Putamen (tissue), 1 donor: Measurements from ENCODE around the gene CREB3L4.
A peak's percentile ranks its signal among the peaks of the same experiment; 100 is the strongest.

Experiments
- DNase-seq: peaks from one replicate; pipeline ENCODE4 v3.0.0-alpha.2; 2016; ENCODE audit warnings: low spot score

CREB3L4 gene

DNA sequence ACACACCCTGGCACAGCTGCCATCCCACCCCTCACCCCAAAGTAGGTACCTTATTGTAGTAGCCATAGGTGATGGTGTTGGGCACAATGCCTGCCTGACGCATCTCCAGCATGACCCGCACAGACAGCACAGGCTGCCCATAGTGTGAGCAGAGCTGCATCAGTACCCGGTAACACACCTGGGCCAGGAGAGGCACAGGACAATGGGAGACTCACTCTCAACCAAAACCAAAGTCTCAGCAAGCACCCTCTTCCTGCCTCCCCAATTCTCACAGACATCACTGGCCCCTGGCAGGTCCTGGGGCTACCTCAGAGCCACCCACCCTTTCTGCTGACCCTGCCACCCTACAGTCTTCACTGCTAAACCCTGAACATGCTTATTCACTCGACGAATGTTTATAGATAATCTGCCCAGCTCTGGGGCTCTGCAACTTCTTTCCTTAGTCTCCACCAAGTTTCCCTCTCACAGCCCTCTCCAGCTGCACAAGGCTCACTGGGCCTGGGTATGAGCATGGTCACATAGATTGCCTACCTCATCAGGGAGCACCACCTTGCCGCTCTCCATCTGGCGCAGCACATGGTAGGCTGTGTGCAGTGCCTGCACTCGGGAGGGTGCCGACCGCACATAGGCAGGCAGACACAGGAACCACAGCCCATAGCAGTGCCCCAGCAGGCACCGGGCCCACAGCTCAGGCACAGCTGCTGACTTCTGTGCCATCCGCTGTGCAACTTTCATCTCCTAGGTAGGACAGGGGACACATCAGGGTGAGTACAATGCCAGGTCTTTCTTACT is 31.5 kb upstream of the CREB3L4 start:
- DNase-seq = no peak

DNA sequence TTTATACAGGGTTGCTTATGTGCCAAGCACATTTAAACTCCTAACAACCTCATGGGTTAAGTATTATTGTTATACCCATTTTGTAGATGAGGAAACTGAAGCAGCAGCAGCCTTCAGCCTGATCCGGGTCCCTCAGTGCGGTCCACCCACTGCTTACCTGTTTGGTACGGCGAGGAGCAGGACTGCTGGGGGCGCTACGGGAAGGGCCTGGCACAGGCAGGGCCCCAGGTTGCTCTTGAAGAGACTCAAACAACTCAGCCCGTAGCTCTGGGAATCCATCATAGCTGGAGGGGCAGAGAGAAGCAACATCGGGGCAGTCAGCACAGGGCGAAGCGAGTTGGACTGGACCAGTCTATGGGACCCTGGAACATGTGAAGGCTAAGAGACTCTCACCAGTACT is 30.4 kb upstream of the CREB3L4 start:
- DNase-seq = no peak

DNA sequence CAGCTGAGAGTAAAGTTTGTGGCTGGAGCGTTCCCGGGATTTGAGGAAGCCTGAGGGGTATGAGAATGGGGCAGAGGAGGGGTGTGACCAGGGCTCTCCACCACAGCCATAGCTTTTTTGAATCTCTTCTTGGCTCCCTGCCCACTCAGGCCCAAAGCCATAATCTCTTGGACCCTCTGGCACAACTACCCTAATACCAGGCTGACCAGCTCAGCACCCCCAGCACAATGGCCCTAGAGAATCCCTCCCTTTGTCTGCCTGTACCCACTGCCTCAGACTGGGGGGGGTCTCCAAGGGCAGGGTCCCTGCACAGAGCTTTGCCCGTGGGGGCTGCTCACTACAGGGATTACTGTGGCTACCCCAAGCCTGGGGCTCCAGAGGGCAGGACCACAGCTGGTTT is 28.7 kb upstream of the CREB3L4 start:
- no peak for DNase-seq

DNA sequence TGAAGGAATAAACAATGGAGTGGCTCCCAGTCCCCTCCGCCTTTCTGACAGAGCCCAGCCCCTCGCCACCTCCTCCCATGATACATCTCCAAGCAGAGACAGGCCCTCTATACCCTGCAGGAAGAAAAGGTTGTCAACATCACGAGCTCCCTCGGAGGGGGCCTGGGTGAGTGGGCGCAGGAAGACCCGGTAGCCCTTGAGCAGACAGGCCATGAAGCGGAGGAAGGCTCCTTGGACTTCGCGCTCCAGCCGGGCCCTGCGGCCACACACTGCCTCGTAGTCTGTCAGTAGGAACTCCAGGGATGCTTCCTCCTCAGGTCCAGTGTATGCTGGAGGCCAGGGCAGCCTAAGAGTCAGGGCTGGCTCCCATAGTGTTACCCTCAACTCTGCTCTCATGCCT is 28.2 kb upstream of the CREB3L4 start:
- no peak for DNase-seq

DNA sequence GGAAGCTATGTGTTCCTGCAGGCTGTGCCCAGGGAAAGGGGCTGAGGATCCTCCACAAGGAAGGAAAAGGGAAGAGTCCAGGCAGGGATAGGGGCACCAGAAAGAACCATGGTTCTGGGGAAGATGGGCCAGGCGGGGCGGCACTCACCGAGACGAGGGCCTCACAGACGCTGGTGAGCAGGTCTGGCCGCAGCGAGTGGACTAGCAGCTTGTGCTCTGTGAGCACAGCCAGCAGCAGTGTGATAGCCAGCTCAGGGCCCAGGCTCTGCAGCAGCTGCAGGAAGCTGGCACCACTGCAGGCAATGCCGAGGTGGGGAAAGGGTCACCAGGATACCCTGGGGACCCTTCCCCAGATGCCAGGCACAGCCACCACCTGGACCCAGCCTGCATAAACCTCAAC is 26.9 kb upstream of the CREB3L4 start:
- DNase-seq = no peak

DNA sequence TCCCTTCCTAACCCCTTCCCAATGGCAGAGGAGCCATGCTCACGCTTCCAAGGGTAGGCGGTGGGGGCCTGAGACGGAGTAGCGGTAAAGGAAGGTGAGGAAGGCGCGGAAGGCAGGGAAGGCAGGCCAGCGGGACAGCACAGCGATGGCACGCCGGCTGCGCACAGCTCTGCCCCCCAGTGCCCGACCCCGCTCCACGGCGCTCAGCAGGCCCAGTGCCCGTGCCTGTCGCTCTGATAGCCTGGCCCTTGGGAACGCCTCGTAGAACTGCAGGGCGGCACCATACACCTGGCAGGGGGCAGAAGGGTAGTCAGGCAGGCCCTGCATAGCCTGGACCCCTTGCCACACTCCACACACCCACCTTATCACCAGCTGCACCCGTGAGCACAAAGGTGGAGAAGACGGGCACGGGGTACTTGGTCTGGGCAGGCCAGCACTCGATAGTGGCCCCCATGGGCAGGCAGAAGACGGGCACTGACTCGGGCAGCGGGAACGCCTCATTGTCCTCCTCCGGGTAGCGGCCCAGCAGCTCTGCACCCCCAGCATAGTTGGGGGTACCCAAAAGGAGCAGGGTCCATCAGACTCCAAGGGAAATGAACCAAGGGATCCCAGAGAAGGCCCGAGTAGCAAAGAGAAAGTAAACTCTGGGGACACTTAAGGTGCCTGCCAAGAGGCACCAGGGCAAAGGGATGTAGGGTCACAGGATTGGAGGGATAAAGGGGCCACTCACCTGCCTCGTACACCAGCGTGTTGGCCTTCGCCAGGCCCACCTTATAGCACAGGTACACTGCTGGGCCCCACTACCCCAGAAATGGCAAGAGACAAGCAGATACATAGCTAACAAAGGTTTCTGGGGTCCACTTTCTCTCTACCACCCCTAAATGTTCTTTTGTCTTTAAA is 25.6 kb upstream of the CREB3L4 start:
- no peak for DNase-seq

DNA sequence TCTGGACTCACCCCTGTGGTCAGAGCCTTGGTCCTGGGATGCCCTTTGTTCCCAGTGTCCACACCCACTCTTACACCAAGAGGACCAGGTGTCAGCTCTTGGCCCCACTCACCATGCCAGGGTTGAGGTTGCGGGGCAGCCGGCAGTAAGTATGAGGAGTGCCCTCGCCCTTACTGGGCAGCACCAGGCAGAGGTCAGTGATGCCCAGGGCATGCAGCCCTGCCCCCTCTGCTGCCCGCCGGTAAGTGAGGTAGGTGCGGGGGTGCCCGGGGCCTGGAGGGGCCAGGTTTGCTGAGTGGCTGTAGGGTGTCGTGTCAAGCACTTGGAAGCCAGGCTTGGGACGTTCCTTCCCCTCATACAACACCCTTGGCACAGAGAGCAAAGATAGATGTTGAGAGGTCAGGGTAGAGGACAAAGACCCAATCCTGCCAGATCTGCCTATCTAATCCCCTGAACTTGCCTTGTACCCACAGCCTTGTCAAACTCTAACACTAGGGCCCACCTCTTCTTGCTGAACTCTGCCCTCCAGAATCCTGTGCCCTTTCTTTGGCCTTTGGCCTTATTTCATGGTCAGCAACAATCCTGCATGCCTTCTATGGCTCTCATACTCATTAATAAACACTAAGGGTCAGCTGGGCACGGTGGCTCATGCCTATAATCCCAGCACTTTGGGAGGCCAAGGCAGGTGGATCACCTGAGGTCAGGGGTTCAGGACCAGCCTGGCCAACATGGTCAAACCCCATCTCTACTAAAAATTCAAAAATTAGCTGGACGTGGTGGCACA is 24.7 kb upstream of the CREB3L4 start:
- DNase-seq = no peak

DNA sequence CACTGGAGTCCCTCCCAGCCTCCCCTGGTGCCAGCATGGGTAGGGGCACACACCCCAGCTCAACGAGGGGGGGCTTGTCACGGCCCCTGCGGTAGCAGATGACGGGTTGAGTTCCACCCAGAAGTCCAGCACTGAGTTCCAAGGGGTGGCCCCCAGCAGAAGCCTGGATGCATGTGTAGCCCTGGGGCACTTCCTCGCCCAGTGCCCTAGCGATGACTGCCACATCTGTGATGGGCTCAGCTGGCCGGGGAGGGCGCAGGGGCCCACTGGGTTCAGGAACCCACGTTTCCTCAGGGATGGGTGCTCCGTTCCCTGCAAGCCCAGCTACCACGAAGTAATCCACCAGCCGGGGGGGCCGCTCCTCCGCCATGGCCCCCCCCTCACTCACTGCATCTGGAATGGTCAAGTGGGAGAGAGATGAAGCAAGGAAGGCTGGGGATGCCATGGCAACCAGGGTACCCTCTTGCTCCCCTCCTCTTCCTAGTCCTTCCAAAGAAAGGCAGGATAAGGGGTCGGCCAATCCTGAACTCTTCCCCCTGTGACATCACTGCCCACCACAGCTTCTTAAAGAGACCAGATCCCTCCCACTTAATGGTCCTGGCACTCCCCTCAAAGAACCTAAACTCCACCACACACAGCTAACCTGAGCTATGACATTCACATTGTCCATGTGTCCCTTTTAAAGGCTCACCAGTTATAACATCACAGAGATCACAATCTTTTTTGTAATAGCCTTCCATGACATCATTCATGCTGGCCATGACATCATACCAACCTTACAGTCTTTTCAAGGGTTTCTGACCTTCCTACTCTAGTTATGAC is 23.5 kb upstream of the CREB3L4 start:
- DNase-seq = no peak

DNA sequence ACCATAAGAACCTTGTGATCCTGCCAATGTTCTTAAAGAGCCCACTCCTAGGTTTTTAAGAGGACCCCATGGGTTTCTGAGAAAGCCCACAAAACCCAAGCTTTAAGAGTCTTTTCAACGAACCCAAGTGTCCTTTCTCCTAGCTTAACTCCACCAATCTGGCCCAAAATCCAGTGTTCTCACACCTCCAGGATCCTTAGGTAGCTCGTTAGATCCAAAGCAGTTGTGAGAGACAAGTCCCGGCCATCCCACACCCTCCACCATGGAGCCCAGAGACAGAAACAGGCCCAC is 22.9 kb upstream of the CREB3L4 start:
- no peak for DNase-seq

DNA sequence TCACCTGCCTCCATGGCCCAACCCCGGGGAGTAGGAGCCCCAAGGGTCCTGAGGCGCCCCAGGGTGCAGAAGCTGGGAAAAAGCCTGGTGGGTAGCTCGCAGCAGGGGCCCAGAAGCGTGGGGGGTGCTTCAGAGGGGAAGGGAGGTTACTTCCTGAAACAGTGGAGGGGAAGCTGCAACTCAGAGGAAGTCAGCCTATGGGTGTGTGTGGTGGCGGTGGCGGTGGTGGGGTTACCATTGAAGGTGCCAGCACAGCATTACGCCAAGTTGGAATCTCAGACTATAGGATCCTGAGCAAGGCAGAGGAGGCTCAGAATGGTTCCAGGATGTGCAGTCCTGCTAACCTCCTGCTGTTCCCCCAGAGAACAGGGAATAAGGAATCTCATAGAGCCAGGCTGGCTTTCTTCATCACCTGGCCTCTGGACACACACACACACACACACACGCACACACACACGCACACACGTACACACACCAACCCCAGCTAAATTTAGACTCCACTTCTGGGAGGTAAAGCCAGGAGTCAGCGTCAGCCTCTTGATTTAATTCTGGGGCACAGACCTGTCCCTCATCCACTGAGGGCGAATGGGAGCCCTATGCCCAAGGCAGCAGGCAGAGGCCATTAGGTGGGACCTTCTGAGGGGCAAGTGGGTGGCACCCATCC is 22.4 kb upstream of the CREB3L4 start:
- DNase-seq = no peak

DNA sequence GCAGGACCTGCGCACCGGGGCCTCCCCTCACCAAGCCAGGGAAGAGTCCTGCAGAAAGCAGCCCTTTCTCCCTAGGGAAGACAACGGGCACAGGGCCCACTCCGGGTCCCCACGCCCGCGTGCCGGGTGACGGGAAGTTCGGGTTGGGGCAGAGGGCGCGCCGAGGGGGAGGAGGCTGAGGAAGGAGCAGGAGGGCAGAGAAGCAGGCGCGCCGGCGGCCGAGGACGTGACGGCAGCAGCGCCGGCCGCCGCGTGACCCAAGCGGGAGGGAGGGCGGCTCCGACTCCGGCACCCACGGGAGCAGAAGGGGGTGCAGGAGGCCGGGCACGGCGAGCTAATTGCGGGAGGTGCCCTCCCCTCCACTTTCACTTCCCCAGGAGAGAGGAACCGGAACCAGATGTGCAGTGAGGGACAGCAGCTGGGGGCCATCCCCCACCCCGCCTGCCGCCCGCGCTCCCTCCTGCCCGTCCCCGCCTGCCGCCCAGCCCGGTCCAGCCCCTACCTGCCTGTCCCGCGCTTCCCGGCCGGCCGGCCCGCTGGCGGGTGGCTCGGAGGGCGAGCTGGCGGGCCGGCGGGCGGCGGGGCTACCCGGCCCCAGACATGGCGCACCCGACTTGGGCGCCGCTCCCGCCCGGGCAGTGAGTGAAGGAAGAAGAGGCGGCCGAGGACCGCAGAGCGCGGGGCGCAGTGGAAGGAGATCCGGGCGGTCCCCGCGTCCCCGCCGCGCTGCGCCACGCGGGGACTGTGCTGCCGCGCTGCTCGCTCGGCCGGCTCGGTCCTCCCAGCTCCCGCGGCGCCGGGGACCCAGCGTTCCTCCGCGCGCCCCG is 21.7 kb upstream of the CREB3L4 start:
- DNase-seq = no peak

DNA sequence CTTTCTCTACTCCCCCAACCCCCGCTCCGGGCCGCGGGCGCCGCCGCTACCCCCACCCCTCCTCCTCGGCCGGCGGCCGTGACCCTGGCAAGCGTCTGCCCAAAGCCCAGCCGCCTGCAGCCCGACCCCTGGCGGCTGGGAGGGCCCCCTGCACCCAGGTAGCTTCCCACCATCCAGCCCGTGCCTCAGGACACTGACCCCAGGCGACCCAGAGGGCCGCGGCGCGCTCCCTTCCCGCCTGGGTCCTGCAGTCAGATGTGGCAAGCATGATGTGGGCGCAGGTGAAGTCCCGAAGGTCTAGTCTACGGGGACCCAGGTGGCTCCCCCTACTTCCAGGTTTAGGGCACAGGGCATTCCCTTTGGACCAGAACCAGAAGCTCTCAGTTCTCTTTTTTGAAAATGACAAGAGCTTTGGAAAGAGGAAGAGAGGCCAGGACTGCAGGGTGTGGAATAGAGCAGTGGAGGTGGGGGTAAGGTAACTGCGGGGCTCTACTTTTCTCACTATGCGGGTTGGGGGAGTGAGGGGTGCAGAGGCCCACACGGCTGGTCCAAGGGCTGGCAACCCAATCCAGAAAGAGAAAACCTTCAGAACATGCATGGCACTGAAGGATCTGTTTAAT is 21.0 kb upstream of the CREB3L4 start, which contains the start of gene DENND4B:
TSS of gene DENND4B (minus strand) at position 97 of the 620 bp plus-strand sequence. CDS start 2,344 bp downstream, outside the sequence.
- DNase-seq = peak; percentile 85

DNA sequence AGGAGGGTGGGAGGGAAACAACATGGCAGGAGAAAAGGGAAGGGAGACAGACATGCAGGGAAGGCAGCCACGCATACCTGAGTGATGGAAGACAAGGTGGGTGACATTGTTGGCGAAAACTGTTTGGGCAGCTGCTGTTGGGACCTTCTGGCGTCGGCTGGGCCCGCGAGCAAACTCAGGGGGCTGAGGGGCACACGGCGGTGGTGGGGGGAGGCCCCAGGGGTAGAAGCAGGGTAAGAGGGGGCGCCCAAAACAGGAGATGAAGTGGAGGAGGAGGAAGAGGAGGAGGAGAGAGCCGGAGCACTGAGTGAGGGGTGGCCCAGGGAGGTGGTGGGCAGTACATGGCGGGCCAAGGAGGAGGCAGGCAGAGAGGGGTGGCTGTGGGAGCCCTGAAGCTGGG is 16.5 kb upstream of the CREB3L4 start:
- no peak for DNase-seq

DNA sequence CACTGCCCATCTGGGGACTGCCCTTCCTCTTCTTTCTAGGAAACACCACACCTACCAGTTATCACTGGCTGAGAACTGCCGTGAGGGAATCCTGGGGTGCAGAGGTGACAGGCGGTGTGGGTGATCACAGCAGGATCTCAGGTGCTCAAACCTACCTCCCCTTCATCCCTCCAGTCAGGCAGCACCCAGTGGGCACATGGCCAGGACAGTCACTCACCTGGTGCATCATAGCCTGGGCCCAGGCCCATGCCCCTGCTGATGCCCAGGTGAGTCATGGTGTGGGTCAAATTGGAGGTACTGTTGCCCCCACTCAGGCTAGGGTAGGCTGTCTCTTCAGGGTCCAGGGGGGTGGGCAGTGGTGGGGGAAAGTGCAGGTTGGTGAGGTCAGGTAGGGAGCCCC is 15.9 kb upstream of the CREB3L4 start:
- no peak for DNase-seq

DNA sequence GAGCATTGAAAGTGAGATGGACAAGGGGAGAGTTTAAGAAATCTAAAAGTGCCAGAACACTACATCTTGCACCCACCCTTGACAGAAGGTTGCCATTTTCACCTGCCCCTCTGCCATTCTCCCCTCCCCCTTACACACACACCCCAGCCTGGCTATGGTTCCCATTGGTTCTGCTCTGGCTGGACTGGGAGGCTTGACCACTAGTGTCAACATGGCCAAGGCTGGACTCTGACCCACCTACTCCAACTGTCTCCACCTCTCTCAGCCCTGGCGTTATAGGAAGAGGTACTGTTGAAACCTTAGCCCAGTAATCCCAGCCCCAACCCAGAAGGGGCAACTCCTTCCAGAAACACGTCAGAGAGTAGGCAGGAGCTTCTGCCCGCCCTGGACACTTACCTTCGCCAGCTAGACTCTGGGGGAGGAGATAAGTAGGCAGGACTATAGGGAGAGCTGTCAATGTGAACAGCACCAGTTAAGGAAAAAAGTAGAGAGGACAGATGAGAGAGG is 13.8 kb upstream of the CREB3L4 start:
- DNase-seq = no peak

DNA sequence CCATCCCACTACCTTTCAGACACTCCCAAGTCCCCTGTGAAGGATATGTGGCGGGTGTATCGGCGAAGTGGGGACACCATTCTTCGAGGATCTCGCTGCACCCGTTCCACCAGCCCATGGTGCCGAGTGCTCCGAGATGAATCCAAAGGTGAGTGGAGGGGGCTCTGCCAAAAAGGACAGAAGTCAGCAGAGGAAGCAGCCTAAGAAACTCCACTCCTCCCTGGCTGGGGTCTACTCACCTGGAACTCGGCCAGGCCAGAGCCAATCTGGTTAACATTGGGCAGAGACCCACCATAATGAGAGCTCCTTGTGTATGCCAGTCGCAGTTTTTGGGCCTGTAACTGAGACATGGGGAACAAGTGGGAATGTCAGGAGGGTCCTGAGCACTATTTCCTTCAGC is 12.9 kb upstream of the CREB3L4 start:
- DNase-seq = no peak

DNA sequence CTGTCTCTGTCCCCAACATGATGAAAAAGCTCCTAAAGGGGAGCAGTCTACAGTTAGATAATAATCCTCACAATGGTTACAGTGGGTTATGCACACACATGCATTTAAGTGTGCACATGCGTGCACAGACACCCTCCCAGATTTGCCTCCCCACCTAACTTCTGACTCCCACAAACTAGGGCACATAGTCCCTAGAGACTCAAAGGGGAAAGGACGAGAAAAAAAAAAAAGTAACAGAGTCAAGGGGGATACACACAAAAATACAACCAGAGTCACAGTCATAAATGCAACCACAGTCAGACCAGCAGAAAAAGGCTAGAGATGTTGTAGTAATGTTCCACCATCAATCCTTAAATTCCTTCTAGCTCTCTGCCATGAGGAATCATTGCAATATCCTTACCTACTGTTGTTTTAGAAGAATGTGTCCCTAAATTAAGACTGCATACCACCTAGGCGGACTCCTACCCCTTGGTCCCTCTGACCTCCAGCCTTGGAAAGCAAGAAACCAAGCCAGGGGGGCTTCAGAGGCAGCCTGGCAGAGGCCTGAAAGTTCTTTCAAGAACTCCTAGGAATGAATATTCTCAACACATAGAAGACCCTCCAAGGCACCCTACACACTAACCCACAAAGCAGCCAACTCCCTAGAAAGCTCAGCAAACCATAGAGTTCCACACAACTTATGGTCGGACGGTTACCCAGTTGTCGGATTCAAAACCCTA is 10.5 kb upstream of the CREB3L4 start:
- DNase-seq = no peak

DNA sequence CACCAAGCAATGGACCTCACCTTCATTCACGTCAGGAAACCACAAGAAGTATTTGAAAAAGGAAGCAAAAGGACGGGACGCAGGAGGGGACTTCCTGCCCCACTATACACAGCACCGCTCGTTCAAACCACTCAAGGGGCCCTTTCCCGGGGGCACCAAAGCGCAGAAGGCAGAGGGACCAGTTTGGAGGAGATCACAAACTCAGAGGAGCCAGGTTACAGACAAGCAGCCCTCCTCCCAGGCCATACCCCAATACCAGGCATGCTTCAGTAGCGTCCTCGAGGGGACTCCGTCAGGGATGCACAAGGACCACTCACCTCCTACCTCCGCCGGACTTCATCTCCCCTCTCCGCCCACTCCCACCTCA is 10.0 kb upstream of the CREB3L4 start:
- no peak for DNase-seq
